Panc1 (cell line): ENCODE data around the gene ISY1. TPM values are rescaled to one million over a fixed set of nuclear protein-coding genes. Genes with fewer than 3 reads are reported as not detected.

ENCODE experiments used
- ATAC-seq: fragments of 200-7000 bp; cut with Tn5 transposase; 2 replicates; pipeline ENCODE4 v1.9.1; 2020; ENCODE audit warnings: mild to moderate bottlenecking, moderate library complexity
- BruUV-seq: library from RNA; stranded (reverse); fragments of 400-500 nt; replicated peaks from 2 replicates; lab custom pipeline; 2021; lab: Mats Ljungman, UMichigan
- CTCF ChIA-PET: fragments of 300-600 bp; sonication (Branson Sonifier 250); formaldehyde crosslinking; loops from one replicate; lab custom pipeline; 2022; ENCODE audit warnings: antibody characterized with exemption; lab: Charles Lee
- POLR2A ChIA-PET: fragments of 300-600 bp; sonication (Branson Sonifier 250); formaldehyde crosslinking; loops from one replicate; lab custom pipeline; 2022; ENCODE audit warnings: antibody characterized with exemption; lab: Charles Lee
- DNase-seq: peaks from one replicate; pipeline ENCODE4 v3.0.0-alpha.2; 2010; ENCODE audit warnings: low read depth, low spot score
- H3K27ac ChIP-seq: 2 replicates; pipeline ENCODE4 v1.5.1; 2011; ENCODE audit warnings: mild to moderate bottlenecking, low read length, inconsistent platforms
- H3K27me3 ChIP-seq: fragments of 200-500 bp; sonication (Bioruptor generic); 2 replicates; pipeline ENCODE4 v1.6.0; 2014; ENCODE audit warnings: low read length, inconsistent platforms; ENCODE audit not compliant: control insufficient read depth, insufficient read depth
- H3K36me3 ChIP-seq: fragments of 200-500 bp; sonication (Bioruptor generic); 2 replicates; pipeline ENCODE4 v1.5.1; 2014; ENCODE audit warnings: inconsistent platforms, mild to moderate bottlenecking, low read length, moderate library complexity; ENCODE audit not compliant: control insufficient read depth, insufficient read depth
- H3K4me1 ChIP-seq: 2 replicates; pipeline ENCODE4 v1.5.1; 2011; ENCODE audit warnings: inconsistent platforms, mild to moderate bottlenecking, low read length, moderate library complexity; ENCODE audit not compliant: control insufficient read depth, insufficient read depth
- H3K4me3 ChIP-seq, 2 experiments: 2 replicates each; pipeline ENCODE4 v1.5.1; 2011 to 2012; ENCODE audit warnings: low read depth in 2 of 2, low read length in 2 of 2, mild to moderate bottlenecking in 2 of 2, inconsistent platforms in 1 of 2, moderate library complexity in 1 of 2
- H3K9me3 ChIP-seq: fragments of 200-500 bp; sonication (Bioruptor generic); 2 replicates; pipeline ENCODE4 v1.5.1; 2014; ENCODE audit warnings: low read depth, mild to moderate bottlenecking, inconsistent platforms, low read length, moderate library complexity; ENCODE audit not compliant: control insufficient read depth, insufficient read depth
- POLR2AphosphoS5 ChIP-seq: IDR thresholded peaks from 2 replicates; pipeline ENCODE4 v1.6.1; 2012; ENCODE audit warnings: mild to moderate bottlenecking, low read depth, low read length, moderate library complexity
- SIN3A ChIP-seq: IDR thresholded peaks from 2 replicates; pipeline ENCODE4 v1.6.1; 2012; ENCODE audit warnings: low read depth, mild to moderate bottlenecking, low read length, moderate library complexity, borderline replicate concordance; ENCODE audit not compliant: insufficient read depth
- TCF7L2 ChIP-seq: IDR thresholded peaks from 2 replicates; pipeline ENCODE4 v1.6.1; 2011; ENCODE audit warnings: mild to moderate bottlenecking, low read depth, low read length, inconsistent platforms
- in situ Hi-C: cut with HindIII; loops from 2 replicates; pipeline ENCODE4 v1.10.0; 2016; ENCODE audit warnings: low sequenced_read_pairs, low pct_unique_long_range_greater_than_20kb
- intact Hi-C: fragments of 100-400 bp; cut with micrococcal nuclease; formaldehyde crosslinking; loops from one replicate; pipeline ENCODE4 v1.10.0; 2022; ENCODE audit not compliant: unreplicated experiment
- total RNA-seq: library from RNA; stranded (reverse); gene quantifications from one replicate; pipeline ENCODE4 v1.2.1, GENCODE V29; 2021; ENCODE audit not compliant: unreplicated experiment
- TF ChIP-seq, protein P1 (sequence below), 2 experiments: IDR thresholded peaks; 2 replicates each; pipeline ENCODE4 v1.6.1; 2011 to 2012; ENCODE audit warnings: low read depth in 2 of 2, control low read depth in 1 of 2, low read length in 1 of 2, mild to moderate bottlenecking in 1 of 2, moderate library complexity in 1 of 2; ENCODE audit not compliant: insufficient read depth in 1 of 2
- TF ChIP-seq, protein P2 (sequence below): fragments of 450-650 bp; IDR thresholded peaks from 2 replicates; pipeline ENCODE4 v1.5.1; 2017; ENCODE audit warnings: mild to moderate bottlenecking

The ISY1 gene
- total RNA-seq, 1 experiment from 2014 or later = 45.7 TPM

DNA sequence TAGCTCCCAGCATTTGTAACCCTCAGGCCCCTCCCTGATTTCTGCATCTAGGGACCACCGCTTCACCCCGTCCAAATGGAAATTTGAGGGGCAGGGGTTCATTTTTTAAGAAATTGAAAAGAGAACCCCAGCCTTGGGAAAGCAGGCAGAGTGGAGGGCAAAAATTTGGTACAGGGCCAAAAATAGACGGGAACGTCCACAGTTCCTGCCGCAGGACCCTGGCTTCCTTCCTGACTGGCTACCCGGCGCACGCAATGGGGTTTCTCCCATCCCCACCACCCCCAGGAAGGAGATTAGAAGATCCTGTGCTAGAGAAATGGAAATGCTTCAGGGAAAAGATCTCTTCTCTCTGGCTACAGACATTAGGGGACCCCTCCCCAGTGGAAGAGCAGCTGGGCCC, 79.4 kb downstream of the ISY1 start:
- in situ Hi-C loops = no loop called here
- DNase-seq (no peak), ATAC-seq (no peak)
- H3K9me3 ChIP-seq = no peaks in the 10 kb centered on the region
- TF ChIP-seq, protein P1, sequence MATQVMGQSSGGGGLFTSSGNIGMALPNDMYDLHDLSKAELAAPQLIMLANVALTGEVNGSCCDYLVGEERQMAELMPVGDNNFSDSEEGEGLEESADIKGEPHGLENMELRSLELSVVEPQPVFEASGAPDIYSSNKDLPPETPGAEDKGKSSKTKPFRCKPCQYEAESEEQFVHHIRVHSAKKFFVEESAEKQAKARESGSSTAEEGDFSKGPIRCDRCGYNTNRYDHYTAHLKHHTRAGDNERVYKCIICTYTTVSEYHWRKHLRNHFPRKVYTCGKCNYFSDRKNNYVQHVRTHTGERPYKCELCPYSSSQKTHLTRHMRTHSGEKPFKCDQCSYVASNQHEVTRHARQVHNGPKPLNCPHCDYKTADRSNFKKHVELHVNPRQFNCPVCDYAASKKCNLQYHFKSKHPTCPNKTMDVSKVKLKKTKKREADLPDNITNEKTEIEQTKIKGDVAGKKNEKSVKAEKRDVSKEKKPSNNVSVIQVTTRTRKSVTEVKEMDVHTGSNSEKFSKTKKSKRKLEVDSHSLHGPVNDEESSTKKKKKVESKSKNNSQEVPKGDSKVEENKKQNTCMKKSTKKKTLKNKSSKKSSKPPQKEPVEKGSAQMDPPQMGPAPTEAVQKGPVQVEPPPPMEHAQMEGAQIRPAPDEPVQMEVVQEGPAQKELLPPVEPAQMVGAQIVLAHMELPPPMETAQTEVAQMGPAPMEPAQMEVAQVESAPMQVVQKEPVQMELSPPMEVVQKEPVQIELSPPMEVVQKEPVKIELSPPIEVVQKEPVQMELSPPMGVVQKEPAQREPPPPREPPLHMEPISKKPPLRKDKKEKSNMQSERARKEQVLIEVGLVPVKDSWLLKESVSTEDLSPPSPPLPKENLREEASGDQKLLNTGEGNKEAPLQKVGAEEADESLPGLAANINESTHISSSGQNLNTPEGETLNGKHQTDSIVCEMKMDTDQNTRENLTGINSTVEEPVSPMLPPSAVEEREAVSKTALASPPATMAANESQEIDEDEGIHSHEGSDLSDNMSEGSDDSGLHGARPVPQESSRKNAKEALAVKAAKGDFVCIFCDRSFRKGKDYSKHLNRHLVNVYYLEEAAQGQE (IDR thresholded peaks at IDR 0.05; ENCODE audit: insufficient read depth in 1 of 2, low read depth in 2 of 2, low read length in 1 of 2) = no peak
- TF ChIP-seq POLR2AphosphoS5 (no peak), TCF7L2 (no peak), SIN3A (no peak)
- TF ChIP-seq, protein P2, sequence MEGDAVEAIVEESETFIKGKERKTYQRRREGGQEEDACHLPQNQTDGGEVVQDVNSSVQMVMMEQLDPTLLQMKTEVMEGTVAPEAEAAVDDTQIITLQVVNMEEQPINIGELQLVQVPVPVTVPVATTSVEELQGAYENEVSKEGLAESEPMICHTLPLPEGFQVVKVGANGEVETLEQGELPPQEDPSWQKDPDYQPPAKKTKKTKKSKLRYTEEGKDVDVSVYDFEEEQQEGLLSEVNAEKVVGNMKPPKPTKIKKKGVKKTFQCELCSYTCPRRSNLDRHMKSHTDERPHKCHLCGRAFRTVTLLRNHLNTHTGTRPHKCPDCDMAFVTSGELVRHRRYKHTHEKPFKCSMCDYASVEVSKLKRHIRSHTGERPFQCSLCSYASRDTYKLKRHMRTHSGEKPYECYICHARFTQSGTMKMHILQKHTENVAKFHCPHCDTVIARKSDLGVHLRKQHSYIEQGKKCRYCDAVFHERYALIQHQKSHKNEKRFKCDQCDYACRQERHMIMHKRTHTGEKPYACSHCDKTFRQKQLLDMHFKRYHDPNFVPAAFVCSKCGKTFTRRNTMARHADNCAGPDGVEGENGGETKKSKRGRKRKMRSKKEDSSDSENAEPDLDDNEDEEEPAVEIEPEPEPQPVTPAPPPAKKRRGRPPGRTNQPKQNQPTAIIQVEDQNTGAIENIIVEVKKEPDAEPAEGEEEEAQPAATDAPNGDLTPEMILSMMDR = no peak
- POLR2A ChIA-PET = interaction anchor here (0.6 kb wide), 1 partner anchor 135 kb away, joined by 4 read pairs; no protein-coding TSS in a partner anchor
- CTCF ChIA-PET = no interaction called here
- intact Hi-C loops = loop anchor here (10.0 kb wide), 1 partner anchor 107 kb away; no protein-coding TSS in a partner anchor
- H3K27me3 ChIP-seq = no peaks in the 10 kb centered on the region
- H3K27ac ChIP-seq = no peak overlapping the region
- BruUV-seq = no TSS peak
- no peaks in the 10 kb centered on the region for H3K4me1 ChIP-seq
- H3K36me3 ChIP-seq = no peaks in the 10 kb centered on the region
- H3K4me3 ChIP-seq = no peak overlapping the region

DNA sequence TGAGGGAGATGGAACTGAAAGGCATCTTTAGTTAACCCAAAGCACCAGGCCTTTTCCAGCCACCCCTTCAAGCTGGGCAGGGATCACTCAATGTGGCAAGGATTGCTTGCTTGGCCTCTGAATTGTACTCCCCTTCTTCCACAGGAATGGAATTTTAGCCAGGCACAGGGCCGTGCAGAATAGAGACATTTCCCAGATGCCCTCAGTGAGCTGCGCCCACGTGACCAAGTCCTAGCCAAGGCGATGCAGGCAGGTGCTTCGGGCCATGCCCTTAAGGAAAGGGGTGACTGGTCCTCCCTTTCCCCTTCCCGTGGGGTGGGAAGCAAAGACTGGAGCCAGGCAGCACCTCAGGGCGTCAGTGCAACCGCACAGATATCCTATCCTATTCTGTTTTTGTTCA, 82.4 kb downstream of the ISY1 start:
- intact Hi-C loops (no loop called here), in situ Hi-C loops (no loop called here)
- BruUV-seq = no TSS peak
- Histone ChIP-seq H3K4me3 (no peak overlapping the region), H3K27me3 (no peaks in the 10 kb centered on the region), H3K36me3 (no peaks in the 10 kb centered on the region), H3K4me1 (no peaks in the 10 kb centered on the region), H3K27ac (no peak overlapping the region), H3K9me3 (no peaks in the 10 kb centered on the region)
- POLR2A ChIA-PET = no interaction called here
- ATAC-seq (no peak), DNase-seq (no peak)
- TF ChIP-seq POLR2AphosphoS5 (no peak), SIN3A (no peak), TCF7L2 (no peak)
- TF ChIP-seq, protein P2 = no peak
- TF ChIP-seq, protein P1 (IDR thresholded peaks at IDR 0.05; ENCODE audit: insufficient read depth in 1 of 2, low read depth in 2 of 2, low read length in 1 of 2) = no peak
- CTCF ChIA-PET = no interaction called here

Other genes with a start within 250 kb of the ISY1 start
- gene CFAP92, start 167.0 kb downstream of the ISY1 start, total RNA-seq = 0.18 TPM
- gene EFCC1, start 159.8 kb downstream of the ISY1 start, total RNA-seq = 0.15 TPM
- gene GP9, start 100.3 kb downstream of the ISY1 start, total RNA-seq = not detected
- gene RAB43, start 39.3 kb downstream of the ISY1 start, total RNA-seq = 27.7 TPM
- 355 TPM for gene CNBP, start 22.8 kb upstream of the ISY1 start, total RNA-seq
- 225 TPM for gene COPG1, start 88.5 kb upstream of the ISY1 start, total RNA-seq
- gene HMCES, start 117.8 kb upstream of the ISY1 start, total RNA-seq = 94.6 TPM